M059J (cell line): Measurements from ENCODE around the gene ECHDC3. TPM values are rescaled to one million over a fixed set of nuclear protein-coding genes. Genes with fewer than 3 reads are reported as not detected.
"Not testable (repeated sequence)": the region's sequence is repeated elsewhere in the genome, so short reads cannot be mapped to it uniquely, and the experiment has no call there.

Experiments used
- DNase-seq: peaks from one replicate; pipeline ENCODE4 v3.0.0-alpha.2; 2012; ENCODE audit warnings: low read depth
- total RNA-seq: library from RNA; depleted of rRNA; stranded (reverse); fragments of >200 nt; shearing (Covaris generic); gene quantifications from 2 replicates; pipeline ENCODE4 v1.2.3, GENCODE V29; 2014; rRNA removed

Gene ECHDC3, protein sequence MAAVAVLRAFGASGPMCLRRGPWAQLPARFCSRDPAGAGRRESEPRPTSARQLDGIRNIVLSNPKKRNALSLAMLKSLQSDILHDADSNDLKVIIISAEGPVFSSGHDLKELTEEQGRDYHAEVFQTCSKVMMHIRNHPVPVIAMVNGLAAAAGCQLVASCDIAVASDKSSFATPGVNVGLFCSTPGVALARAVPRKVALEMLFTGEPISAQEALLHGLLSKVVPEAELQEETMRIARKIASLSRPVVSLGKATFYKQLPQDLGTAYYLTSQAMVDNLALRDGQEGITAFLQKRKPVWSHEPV
- total RNA-seq = not detected in 2 replicates

DNA sequence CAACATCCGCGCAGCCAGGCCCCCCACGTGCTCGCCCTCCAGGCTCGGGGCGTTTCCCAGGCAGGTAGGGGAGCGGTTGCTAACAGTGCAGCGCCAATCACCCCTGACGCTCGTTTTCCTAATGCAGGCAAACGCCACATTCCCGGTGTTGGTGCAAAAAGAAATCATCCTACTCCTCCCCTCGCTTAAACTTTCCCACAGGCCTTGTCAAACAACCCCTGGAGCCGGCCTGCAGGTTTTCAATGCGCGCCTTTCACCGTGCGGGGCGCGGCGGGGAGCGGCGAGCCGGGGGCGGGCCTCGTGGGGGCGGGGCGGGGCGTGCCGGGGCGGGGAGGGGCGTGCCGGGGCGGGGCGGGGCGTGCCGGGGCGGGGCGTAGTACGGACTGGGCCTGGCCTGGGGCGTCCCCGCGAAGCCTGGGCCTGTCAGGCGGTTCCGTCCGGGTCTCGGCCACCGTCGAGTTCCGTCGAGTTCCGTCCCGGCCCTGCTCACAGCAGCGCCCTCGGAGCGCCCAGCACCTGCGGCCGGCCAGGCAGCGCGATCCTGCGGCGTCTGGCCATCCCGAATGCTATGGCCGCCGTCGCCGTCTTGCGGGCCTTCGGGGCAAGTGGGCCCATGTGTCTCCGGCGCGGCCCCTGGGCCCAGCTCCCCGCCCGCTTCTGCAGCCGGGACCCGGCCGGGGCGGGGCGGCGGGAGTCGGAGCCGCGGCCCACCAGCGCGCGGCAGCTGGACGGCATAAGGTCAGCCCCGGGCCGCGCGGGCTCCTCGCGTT is at the start of gene ECHDC3:
TSS of gene ECHDC3 (plus strand) at position 374 of the 770 bp plus-strand sequence. CDS start at position 569, 195 bp downstream.
- no peak for DNase-seq

DNA sequence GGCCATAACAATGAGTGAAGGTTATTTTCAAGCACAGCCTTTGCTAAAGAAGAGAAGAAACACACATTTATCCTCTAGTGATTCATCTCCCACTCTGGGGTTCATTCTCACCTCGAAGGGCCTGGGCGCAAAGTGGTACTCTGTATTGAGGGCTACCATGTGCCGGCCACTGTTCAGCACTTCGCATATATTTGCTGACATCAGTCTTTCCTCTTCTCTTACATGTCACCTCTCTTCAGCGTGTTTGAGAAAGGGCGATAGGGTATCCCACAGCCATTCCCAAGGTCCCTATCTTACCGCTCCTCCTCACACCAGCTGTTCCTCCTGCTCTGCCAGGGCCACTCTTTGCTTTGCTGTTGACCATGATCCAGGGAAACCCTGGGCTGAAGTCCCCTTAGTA is 48.8 kb upstream of the ECHDC3 start:
- no peak for DNase-seq

DNA sequence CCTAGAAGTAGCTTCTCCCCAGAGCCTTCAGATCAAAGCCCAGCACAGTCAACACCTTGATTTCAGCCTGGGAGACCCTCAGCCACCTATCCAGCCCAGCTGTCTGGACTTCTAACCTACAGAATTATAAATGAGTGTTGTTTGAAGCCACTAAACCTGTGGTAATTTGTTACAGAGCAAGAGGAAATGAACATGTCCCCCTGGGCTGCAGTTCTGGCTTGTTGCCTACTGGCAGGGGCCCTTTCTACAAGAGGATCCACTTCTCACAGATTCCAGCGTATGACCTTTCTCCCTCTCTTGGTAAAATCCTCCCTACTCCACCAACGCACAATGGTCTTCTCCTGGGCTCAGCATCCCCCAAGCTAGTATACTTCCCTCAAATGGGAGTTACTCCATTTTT is 46.4 kb upstream of the ECHDC3 start:
- no peak for DNase-seq

DNA sequence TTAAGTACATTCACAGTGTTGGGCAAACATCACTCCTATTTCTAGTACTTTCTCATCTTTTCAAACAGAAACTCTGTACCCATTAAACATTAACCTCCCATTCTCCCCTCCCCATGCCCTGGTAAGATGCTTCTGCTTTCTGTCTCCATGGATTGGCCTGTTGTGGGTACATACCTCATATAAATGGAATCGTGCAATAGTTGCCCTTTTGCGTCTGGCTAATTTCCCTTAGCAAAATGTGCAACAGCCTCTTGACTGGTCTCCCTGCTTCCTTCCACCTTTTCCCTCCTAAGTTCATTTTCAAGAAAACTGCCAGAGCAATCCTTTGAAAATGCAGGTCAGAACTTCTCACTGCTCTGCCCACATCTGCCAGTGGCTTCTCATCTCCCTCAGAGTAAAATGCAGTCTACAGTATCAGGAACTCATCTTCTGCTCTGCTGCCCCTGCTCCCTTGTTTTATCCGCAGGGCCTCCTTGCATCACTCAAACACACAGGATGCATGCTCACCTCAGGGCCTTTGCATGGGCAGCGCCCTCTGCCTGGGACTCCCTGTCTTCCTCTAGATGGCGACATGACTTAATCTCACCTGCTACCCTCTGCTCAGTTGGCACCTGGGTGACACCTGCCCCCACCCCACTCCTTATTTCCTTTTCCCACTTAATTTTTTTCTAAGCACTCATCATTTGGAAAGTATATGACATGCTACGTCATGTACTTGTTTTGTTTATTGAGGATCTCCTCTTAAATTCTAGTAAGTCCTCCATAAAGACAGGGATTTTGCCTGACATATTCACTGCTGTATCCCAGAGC is 44.3 kb upstream of the ECHDC3 start:
- no peak for DNase-seq

DNA sequence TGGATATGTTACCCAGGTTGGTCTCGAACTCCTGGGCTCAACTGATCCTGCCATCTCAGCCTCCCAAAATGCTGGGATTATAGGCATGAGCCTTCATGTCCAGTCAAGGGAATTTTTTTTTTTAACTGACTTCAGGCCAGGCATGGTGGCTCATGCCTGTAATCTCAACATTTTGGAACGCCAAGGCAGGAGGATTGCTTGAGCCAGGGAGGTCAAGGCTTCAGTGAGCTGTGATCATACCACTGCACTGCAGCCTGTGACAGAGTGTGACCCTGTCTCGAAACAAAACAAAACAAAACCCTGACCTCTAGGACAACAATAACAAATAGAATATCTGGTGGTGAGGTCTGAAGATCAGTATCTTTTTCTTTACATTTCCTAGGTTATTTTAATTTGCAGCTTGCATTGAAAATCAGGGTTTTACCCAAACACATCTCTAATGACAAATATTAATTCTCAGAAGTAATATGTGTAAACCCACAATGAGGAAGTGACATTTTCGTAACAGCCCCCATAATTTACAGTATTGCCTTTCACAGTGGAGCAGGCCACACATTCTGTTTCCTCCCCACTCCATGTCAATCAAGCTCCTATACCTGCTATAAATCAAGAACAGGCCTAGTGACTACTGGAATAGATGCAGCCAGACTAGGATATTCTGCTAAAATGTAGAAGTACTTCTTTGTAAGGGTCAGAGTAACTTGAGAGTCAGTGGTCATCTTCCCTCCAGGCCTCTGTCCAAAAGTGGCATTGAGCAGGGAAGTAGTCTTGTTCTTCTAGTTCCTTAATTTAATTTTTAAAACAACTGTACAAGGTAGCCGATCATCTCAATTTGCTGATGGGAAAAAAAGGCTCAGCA is 43.3 kb upstream of the ECHDC3 start:
- no peak for DNase-seq

DNA sequence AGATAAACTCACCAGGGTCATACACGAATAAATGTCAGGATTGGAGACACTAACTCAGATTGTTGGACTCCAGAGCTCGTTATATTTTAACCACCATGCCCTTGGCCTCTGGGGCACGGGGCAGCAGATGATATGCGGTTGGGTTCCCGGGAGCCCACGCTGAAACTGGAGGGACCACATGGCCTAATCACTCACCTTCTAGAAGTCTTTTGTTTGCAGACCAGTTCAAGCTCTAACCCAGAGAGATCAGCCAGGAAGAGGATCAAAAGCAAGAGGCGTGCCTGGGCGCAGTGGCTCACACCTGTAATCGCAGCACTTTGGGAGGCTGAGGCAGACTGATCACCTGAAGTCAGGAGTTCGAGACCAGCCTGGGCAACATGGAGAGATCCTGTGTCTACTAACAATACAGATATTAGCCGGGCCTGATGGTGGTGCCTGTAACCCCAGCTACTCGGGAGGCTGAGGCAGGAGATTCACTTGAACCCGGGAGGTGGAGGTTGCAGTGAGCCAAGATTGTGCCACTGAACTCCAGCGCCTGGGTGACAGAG is 42.6 kb upstream of the ECHDC3 start:
- DNase-seq = no peak

DNA sequence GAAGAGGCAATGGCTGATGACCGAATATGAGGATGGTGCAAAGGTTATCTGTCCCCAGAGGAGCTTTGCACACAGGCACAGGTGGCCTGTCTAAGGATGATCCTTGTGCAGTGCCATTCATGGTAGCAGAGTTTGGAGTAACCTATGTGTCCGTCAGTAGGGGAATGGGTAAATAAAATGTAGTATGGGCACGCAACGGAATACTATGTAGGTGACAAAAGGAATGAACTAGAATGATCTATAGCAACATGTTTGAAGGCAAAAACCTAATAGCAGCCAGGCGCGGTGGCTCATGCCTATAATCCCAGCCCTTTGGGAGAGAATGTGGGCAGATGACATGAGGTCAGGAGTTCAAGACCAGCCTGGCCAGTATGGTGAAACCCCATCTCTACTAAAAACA is 41.6 kb upstream of the ECHDC3 start:
- no peak for DNase-seq

DNA sequence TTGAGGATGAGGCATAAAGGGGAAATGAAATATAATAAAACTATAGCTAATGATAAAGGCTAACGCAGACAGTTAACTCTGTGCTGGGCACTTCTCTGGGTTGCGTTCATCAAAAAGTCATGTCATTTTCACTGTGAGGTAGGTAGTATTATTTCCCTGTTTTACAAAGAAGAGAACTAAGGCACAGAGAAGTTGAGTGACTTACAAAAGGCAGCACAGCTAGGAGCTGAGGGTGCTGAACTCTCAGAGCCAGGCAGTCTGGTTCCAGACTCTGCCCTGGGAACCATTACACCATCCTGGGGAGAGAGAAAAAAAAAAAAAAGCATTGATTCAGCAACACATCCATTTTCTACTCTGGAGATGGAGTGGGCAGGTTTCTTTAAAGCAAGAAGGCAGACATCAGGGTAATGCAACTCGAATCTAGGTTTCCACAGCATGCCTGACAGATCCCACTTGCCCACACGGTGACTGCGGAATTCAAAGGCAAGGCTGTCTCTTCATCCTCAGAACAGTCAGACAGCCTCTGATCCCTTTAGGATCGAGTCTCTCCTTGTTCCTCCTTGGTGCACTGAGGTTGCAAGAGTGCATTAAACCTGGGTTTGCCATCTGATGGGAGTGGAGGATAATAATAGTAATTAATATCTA is 40.6 kb upstream of the ECHDC3 start:
- DNase-seq = no peak

DNA sequence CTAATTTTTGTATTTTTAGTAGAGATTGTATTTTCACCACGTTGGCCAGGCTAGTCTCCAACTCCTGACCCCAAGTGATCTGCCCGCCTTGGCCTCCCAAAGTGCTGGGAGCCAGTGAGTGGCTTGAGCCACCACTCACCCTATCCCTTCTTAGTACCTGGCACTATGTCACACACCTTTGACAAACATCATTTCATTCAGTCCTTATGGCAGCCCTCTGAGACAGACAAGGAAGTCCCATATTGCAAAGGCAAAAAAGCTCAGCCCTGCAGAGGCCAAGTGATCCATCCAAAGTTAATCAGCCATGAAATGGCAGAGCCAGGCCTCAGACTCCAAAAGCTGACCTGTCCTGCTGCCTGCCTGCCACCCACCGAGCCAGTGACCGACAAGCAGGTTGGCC is 39.9 kb upstream of the ECHDC3 start:
- DNase-seq = no peak

DNA sequence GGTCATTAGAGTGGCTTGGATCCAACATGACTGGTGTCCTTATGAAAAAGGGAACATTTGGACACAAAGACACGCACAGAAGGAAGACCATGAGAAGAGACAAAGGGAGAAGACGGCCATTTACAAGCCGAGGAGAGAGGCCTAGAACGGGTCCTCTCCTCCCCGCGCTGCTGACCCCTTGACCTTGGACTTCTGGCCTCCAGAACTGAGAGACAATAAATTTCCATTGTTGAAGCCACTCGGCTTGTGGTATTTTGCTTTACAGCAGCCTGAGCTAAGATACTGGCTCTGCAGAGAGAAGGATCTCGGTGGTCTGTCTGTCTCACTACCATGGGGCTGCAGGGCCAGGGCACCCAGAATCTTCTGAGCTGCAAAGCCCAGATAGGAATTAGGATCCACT is 38.1 kb upstream of the ECHDC3 start:
- no peak for DNase-seq

DNA sequence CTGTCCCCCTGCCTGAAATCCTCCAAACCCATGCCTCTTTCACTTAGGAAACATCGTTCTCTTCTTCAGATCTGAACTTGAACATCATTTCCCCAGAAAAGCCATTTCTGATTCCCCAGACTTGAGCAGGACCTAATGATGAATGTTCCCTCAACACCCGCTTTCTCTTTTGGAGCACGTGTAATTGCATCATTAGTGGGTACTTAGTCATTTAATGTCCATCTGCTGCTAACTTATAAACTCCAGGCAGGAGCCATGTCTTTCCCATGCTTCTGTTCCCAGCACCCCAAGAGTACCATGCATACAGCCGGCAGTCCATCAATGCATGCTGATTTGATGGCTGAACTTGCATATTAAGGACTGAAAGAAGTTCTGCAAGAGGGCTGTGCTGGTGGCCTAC is 36.5 kb upstream of the ECHDC3 start:
- DNase-seq = no peak

DNA sequence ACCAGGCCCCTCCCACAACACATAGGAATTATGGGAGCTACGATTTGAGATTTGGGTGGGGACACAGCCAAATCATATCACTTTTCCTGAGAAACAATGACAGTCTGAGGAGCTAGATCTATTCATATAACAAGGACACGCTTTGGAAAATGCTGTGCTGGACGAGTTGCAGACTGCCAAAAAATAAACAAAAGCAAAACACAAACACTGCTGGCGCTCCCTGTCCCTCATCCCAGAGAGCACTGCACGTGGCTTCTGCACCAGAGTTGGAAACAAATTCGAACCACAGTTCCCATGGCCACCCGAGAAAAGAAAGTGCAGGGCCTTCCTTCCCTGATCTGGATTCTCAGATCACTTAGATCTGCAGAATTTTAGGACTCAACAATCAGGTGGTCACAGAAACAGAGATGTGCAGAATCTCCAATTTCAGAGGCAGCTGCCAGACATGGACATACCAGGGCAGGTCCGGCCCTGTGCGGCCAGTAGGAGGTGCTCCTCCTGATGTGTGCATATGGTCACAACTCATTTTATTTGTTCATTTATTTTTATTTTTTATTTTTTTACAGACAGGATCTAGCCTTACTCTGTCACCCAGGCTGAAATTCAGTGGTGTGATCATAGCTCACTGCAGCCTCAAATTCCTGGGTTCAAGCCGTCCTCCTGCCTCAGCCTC is 35.2 kb upstream of the ECHDC3 start:
- DNase-seq = no peak

DNA sequence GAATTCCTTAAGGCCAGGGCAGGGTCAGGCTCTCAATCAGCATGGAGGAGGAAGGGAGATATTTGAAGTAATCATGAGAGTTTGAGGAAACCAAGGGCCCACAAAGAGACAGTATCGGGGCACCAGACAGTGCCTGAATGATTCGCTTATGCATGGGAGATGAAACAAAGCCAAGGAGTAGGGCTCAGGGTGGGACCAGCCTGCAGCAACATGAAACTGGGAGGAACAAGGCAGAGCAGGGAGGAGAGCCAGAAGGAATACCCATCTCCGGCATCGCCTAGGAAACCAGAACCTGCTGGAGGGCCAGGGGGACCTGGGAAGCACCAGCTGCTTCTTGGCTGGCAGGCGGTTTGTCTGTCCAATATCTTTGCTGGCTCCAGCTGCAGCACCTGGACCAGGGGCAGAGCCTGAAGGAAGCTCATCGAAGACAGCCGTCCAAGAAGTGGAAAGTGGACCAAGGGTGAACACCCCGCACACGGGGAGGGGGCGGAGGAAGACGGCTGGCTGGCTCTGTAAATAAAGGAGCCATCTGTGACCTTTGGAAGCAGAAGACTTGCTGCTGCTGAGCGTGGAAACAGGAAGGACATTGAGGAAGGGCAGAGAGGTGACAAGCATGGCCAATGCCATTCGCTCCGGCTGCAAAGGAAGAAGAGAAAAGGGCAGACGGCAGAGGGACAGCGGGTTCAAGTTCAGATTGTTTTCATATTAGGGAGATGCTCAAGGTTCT is 34.4 kb upstream of the ECHDC3 start:
- no peak for DNase-seq

DNA sequence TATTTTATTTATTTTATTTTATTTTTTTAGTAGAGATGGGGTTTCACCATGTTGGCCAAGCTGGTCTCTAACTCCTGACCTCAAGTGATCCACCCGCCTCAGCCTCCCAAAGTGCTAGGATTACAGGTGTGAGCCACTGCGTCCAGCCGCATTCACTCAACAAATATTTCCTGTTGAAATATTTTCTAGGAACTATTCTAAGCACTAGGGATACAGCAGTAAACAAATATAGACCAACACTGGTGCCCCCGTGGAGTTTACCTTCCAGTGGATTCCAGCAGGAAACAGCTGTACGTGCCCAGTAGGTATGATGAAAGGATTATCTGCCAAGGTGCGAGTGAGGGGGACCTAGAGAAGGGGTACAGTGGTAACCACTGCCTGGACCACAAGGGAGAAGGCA is 33.4 kb upstream of the ECHDC3 start:
- not testable (repeated sequence) for DNase-seq

DNA sequence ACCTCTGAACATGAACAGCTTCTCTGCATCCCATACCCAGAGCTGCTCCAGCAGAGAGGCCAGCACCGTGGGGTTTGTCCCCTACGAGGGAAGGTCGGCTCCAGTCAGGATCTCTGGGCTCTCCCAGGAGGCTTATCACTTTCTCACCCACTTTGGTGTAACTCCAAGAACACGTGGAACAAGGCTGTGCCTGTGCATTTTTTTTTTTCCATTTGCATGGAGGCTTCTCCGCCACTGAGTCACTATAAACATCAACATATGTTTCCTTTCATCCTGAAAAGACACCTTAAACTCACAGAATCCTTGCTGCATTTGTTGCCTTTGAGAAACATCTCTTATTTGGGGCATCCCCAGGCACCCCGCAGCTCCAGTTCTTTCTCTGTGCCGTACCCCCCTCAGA is 29.4 kb upstream of the ECHDC3 start:
- DNase-seq = no peak

DNA sequence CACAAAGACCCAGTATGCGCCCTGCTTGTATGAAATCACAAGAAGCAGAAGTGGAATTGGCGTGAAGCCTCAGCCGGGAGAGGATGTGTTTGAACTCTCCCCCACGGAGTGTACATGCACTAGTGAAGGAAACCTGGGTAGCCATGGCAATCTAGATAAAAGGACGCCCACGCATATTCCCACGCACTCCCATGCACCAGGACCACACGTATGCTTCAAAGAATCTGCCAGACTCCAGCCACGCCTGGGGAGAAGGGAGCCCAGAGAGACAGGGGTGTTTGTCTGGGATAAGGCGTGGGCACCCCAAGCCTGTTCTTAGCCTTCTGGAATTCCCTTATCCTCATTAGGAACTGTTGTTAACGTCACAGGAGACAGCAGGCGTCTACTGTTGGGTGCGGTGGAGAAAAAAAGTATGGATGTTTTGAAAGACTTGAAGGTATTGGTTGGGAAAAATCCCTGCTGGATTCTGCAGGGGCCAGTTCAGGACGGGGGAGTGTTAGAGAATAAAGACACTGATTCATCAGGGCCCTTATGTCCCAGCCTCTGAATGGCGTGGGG is 28.9 kb upstream of the ECHDC3 start:
- DNase-seq = no peak

DNA sequence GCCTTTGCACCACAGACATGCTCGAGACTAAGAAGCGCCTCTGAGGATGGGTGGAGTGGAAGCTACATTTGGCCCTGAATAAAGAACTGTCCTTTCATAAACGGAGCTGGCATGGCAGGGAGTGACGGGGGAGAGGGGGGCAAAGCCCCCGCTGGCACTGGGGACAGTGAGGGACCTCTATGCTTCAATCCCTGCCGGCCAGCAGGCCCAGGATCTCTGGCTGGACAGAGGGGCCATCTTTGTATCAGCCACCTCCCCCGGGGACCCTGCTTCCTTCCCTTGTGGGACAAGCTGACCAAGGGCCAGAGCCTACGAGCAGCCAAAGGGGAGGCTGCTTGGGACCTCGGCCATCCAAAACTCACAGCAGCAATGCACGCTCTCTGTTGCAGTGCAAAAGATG is 28.2 kb upstream of the ECHDC3 start:
- no peak for DNase-seq

DNA sequence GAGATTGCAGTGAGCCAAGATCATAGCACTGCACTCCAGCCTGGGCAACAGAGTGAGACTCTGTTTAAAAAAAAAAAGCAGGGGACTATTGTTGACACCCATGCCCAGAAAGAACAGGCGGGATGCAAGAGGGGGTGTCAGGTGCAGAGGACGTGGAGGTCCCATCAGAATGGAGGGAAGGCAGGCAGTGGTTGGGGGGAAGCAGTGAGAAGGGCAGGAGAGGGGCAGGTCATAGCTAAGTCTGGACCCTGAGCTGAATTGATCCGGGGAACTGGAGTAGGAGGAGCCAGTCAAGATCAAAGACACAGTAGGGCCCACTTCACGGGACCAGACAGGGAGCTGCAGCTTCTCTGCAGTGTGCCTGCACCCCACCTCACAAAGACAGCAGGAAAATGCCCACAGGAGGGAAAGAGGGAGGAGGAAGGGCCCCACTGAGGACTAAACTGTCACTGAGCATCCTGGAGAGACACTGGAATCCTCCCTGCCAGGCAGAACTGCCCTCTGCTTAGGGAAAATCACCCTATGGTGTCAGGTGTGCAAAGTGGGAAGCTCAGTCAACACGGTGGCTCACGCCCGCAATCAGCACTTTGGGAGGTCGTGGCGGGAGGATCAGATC is 27.3 kb upstream of the ECHDC3 start:
- no peak for DNase-seq
